ENCODE measurements around the gene TRMT1.
"Not testable (repeated sequence)": the region's sequence is repeated elsewhere in the genome, so short reads cannot be mapped to it uniquely, and the experiment has no call there.

The TRMT1 gene

DNA sequence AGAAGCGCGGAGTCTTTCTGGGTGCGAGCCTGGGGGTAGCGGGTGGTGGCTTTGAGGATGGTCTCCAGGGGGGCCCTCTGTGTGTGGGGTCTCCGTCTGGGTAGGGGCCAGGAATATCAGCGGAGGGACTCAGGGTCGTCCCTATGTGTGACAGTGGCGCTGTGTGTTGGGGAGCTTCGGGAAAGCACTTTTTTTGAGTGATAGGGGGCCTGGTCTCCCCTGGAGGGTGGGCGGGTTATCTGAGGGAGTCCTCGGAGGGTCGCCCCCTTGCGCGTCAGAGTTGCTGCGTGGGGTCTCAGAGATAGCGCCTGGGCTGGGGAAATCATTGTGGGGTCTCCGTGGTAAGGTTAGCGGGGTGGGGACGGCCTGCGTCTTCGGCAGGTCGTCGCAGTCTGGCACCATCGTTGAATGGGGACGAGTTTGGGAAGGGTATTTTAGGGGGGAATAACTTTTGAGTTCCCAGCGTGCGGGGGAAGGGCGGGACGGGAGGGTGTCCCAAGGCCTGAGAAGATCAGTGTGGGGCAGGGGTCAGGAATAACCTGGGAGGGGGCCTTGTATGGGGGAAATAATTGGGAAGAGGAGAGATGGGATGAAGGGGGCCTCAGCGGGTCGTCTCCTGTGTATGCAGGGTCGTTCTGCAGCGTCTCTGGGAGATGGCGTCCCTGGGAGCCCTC, 34.5 kb upstream of the TRMT1 start:
- in situ Hi-C loops (cut with HindIII; ENCODE audit: low sequenced_read_pairs): no loop called here

DNA sequence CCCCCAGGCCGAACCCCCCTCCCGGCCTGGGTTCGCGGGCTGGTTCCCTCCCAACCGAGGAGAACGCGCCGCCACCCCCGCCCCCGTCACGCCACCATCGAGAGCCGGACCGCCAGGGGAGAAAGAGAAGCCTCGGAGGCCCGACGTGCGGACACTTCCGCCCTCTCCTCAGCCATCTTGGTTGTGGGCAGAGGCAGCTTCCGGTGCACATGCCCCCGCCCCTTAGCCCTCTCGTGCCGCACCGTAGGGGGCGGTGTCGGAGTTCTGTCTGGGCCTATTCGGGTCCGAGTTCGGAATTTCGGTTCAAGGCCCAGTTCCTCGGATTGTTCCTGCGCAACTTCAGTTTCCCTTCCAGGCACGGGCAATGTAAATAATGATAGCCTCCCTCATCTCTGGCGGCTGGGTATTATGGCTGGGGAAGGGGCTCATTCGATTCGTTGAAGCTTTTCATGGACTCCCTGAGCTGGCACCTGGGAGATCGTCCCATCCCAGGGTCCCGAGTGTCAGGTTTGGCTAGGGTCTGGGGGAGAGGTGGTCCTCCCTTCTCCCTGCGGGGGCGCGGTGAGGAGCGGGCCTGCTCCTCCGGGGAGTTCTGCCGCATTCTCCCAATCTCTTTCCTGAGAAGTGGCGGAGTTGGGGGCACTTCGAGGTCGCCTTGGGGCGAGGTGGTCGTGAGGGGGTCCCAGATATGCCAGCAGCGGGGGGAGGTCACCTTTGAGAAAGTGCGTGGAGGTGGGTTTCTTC, 33.8 kb upstream of the TRMT1 start, which contains the start of the genes IER2 and STX10:
TSS of gene IER2 (plus strand) at position 225 of the 744 bp plus-strand sequence. CDS start 2,776 bp downstream, outside the sequence.
TSS of gene STX10 (minus strand) at position 189 of the 744 bp plus-strand sequence. CDS start 202 bp downstream, outside the sequence.
- in situ Hi-C loops (cut with HindIII; ENCODE audit: low sequenced_read_pairs): no loop called here

DNA sequence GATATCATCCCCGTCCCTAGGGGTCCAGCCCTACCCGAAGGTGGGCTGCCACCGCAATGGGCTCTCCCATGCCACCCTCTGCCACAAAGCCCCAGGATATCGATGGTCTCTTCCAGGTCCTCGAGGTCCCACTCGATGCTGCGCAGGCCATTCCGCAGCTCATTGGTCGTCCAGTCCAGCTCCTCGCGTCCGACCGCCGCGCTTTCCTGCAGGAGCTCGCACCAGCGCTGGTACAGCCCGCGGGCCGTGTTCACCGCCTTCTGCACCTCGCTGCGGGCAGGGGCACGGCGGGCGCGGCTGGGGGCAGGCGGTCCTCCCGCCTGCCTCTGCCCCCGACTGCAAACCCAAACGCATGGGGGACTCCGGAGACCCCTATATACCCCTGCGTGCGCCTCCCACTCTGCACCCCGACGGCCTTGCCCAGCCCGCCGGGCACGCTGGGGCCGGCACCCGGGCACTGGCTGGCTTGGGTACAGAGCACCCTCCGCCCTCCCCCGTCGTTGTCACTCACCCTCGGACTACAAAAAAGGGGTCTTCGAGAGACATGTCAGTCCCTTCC, 33.2 kb upstream of the TRMT1 start:
- in situ Hi-C loops (cut with HindIII; ENCODE audit: low sequenced_read_pairs): no loop called here

DNA sequence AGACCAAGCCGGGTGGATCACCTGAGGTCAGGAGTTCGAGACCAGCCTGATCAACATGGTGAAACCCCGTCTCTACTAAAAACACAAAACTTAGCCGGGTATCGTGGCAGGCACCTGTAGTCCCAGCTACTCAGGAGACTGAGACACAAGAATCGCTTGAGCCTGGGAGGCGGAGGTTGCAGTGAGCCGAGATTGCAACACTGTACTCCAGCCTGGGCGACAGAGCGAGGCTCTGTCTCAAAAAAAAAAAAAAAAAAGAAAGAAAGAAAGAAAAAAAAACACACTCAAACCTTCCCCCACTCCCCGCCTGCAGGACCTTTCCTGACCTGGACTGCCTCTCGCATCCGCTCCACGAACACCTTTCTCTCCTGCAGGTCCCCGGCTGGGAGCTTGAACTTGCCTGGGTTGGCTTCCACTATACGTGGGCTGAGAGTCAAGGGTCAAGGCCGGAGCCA, 32.7 kb upstream of the TRMT1 start:
- in situ Hi-C loops (cut with HindIII; ENCODE audit: low sequenced_read_pairs): not testable (repeated sequence)

DNA sequence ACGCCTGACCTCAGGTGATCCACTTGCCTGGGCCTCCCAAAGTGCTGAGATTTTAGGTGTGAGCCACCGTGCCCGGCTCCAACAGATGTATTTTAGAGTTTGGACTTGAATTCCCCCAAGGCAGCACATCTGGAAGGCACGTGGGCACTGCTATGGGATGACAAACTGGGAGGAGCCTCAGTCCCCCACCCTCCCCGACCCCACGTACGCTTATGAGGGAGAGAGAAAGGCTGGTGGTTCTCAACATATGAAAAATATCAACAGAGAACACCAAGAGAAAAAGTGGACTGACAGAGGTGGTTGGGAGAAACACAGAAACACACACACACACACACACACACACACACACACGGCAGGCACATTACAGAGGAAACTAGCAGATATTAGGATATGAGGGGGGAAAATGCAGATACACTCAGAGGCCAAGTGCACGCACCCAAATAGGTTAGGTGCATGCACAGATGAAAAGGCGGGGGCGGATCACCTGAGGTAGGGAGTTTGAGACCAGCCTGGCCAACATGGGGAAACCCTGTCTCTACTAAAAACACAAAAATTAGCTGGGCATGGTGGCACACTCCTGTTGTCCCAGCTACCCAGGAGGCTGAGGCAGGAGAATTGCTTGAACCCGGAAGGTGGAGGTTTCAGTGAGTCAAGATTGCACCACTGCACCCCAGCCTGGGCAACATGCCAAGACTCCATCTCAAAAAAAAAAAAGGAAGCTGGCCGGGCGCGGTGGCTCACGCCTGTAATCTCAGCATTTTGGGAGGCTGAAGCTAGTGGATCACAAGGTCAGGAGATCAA, 30.4 kb upstream of the TRMT1 start:
- in situ Hi-C loops (cut with HindIII; ENCODE audit: low sequenced_read_pairs): no loop called here

DNA sequence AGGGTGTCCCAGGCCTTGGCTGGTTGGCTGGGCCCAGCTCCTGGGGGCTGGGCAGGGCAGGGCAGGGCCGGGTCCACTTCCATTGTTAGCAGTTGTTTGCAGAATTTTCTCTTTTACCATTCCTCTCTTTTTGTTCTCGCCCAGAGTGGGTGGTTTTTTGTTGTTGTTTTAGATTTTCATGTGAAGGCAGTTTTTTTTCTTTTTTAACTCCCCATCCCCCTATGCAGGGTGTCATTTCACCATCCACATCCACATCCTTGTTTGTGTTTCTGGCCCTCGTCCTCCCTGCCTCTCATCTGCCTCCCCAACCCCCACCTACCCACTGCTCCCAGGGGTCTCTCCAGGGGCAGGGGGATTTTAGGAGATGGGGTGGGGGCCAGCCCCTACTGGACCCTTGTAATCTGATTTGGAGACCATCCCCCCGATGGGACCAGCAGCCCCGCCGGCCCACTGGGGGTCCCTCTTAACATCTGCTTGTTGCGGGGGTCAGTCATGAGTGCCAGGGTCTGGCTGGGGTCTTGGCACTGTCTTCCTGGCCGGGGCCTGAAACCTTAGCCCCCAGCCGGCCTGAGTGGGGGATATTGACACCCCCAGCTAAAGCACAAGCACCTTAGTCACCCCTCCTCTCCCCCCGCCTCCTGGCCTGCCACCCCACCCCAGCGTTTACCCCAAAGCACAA, 23.2 kb upstream of the TRMT1 start:
- in situ Hi-C loops (cut with HindIII; ENCODE audit: low sequenced_read_pairs): no loop called here

DNA sequence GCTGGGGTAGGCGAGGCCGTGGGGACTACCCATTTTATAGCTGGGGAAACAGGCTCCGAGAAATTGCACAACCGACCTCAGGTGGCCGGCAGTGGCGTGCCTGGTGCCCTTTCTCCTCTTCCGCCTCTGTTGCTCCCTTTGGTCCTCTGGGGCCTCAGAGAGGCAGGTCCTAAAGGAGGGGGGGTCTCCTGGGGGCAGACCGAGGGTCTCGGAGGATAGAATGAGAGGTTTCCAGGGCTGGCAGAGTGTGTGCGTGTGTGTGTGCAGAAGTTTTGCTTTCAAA, 22.3 kb upstream of the TRMT1 start:
- in situ Hi-C loops (cut with HindIII; ENCODE audit: low sequenced_read_pairs): no loop called here

DNA sequence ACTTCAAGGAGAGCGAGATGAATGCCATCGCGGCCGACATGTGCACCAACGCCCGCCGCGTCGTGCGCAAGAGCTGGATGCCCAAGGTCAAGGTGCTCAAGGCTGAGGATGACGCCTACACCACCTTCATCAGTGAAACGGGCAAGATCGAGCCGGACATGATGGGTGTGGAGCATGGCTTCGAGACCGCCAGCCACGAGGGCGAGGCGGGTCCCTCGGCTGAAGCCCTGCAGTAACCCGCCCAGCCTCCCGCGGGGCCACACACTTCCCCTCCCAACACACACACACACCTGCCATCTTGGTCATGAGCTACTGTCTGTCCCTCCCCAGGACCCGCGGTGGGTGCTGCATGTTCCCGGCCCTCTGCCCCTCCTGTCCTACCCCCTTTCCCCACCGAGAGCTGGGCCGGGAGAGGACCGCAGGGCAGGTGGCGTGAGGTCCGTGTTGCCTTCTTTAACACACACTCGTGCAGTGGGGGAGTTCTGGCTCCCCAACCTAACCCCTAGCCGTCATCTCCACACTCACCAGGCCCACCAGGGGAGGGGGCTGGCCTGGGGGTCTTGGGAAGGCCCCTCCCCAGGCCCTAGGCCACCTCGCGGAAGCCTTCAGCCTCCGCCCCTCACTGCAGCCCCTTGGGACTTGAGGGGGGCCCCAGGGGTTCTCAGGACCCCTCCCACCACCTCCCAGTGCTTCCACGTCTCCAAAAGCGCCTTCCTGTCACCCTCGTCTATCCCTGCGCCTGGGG, 21.8 kb upstream of the TRMT1 start:
- in situ Hi-C loops (cut with HindIII; ENCODE audit: low sequenced_read_pairs): no loop called here

DNA sequence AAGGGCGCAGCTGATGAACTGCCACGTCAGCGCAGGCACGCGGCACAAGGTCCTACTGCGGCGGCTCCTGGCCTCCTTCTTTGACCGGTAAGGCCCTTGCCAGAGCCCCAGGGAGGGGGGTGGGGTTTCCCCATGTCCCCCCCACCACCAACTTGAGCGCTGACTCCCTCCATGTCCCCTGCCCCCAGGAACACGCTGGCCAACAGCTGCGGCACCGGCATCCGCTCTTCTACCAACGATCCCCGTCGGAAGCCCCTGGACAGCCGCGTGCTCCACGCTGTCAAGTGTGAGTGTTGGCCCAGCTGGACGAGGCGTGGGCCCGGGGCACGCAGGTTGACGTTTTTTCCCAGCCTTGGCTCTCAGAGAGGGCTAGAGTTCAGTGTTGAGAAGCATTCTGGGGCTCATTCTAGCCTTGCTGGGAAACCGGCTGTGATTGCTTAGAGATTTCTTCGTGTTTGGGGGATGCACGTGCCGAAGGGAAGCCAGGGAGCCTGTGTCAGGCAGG, 20.8 kb upstream of the TRMT1 start:
- in situ Hi-C loops (cut with HindIII; ENCODE audit: low sequenced_read_pairs): no loop called here

DNA sequence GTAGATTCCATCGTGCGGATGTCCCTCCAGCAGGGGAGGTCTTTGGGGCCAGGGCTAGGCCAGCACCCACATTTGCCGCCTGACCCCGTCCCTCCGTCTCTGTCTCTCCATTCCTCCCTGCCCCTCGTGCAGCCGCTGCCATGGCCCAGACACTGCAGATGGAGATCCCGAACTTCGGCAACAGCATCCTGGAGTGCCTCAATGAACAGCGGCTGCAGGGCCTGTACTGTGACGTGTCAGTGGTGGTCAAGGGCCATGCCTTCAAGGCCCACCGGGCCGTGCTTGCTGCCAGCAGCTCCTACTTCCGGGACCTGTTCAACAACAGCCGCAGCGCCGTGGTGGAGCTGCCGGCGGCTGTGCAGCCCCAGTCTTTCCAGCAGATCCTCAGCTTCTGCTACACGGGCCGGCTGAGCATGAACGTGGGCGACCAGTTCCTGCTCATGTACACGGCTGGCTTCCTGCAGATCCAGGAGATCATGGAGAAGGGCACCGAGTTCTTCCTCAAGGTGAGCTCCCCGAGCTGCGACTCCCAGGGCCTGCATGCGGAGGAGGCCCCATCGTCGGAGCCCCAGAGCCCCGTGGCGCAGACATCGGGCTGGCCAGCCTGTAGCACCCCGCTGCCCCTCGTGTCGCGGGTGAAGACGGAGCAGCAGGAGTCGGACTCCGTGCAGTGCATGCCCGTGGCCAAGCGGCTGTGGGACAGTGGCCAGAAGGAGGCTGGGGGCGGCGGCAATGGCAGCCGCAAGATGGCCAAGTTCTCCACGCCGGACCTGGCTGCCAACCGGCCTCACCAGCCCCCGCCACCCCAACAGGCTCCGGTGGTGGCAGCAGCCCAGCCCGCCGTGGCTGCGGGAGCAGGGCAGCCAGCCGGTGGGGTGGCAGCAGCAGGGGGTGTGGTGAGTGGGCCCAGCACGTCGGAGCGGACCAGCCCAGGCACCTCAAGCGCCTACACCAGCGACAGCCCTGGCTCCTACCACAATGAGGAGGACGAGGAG, 18.8 kb upstream of the TRMT1 start:
- in situ Hi-C loops (cut with HindIII; ENCODE audit: low sequenced_read_pairs): no loop called here

DNA sequence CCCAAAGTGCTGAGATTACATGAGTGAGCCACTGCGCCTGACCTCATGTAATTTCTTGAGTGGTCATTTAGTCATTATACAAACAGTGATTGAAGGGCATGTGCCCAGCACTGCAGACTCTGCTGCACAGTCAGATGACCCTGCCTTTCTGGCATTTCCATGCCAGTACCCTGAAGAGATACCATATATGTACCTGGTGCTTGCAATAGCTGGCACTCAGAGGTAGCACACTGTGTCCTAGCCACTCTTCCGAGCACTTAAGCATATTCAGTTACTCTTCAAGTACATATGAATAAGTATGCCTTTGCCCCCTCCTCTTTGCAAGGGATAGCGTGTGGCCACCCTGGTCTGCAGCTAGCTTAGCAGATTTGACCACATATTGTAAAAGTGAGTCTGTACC, 18.1 kb upstream of the TRMT1 start:
- in situ Hi-C loops (cut with HindIII; ENCODE audit: low sequenced_read_pairs): no loop called here

DNA sequence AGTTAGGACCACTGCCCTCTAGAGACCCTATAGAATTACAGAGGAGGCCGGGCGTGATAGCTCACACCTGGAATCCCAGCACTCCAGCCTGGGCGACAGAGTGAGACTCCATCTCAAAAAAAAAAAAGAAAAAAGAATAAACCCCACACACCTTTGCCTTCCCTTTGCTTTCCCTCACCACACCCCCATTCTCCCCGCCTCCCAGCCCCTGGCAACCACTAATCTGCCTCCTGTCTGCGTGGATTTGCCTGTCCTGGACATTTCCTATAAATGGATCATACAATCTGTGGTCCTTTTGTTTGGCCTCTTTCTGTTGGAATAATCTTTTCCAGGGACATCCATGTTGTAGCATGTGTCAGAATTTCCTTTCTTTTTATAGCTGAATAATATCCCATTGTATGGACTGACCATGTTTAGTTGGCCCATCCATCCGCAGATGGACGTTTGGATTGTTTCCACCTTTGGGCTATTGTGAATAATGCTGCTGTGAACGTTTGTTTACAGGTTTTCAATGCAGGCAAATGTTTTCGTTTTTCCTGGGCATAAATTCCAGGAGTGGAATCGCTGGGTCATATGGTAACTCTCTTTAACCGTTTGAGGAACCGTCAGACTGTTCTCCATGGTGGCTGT, 16.8 kb upstream of the TRMT1 start:
- in situ Hi-C loops (cut with HindIII; ENCODE audit: low sequenced_read_pairs): no loop called here

DNA sequence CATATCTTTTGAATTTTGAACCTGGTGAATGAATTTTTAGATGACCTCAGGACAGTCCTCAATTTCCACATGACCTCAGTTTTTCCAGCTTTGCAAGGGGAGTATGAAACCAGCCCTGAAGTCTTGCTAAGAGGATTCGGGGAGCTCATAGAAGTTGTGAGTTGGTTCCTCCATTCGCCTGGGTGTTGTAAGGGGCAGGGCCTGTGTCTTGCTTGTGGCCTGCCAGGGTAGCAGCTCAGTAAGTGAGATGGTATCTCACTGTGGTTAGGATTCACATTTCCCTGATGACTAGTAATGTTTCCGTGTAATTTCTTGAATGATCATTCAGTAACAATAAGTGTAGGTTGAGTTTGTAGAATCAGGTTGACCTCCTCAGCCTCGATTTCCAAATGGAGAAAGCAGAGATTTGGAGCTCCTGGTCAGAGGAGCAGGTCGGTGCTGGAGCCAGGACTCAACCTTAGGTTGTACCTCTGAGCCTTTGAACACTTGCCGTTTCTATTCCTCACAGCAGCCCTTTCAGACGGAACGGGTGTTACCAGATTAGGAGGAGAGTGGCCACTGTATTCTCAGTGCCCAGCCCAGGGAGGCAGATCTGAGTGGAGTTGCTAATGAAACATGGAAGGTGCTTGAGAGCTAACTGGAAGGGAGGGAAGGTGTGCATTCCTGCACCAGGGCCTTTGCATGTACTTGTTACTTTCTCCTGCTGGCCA, 16.1 kb upstream of the TRMT1 start:
- in situ Hi-C loops (cut with HindIII; ENCODE audit: low sequenced_read_pairs): no loop called here

DNA sequence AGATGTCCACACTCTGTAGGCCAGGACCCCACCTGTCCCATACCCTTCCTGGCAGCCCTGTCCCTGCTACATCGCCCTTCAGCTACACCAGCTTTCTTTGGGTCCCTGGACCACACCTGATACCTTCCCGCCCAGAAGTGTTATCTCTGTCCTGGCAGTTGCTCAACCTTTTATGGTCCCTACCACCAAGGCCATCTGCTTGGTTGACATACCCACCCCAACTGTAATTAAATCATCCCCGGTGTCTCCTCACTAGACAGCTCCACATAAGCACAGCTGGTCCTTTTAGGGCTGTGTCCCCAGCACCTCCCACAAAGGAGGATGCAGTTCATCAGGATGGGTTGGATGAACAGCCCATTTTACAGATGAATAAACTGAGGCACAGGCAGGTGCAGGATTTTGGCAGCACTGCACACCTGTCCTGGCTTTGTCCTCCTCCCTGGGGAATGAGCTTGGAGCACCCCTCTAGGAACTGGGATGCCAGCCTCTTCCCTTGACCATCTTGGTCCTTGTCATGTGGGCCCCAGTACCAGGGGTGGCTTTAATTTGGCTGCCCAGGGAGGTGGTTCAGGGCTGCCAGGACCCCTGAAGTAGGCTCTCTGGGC, 14.4 kb upstream of the TRMT1 start:
- in situ Hi-C loops (cut with HindIII; ENCODE audit: low sequenced_read_pairs): no loop called here

DNA sequence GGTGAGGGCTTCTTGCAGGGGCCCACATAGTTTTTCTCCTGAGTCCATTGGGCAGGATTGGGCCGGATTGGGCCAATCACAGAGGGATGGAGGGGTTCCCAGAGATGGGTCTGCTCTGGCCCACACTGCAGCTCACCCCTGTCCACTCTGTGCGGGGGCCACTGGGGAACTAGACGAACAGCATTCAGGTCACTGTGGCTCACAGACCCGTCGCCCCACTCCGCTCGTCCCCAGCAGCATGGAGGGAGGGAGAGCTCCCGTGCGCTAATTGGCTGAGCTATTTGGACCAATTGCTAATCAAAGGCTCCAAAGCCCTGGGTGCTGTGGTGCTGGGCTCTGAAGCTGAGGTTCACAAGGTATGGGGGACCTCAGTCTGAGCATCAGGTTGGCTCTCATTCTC, 12.8 kb upstream of the TRMT1 start:
- in situ Hi-C loops (cut with HindIII; ENCODE audit: low sequenced_read_pairs): no loop called here

DNA sequence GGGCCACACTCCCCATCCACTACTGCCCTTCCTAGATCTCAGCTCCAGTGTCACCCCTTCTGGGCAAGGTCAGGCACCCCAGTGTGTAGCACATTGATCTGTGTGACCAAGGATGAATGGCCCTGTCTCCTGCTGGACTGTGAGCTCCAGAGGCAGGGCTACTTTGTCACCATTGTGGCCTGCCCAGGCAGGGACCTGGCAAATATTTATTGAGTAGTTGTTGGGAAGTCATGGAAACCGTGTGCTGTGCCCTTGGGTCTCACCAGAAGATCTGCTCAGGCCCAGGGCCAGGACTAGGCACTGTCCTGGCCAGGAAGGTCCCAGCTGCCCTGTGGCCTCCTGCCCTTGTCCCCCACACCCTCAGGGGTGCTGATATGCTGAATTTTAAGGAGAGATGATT, 12.0 kb upstream of the TRMT1 start:
- in situ Hi-C loops (cut with HindIII; ENCODE audit: low sequenced_read_pairs): no loop called here

All from DLD1 (cell line).